HCEC 1CT (cell line): ENCODE results near the gene FAS.
"Not testable (repeated sequence)": the region's sequence is repeated elsewhere in the genome, so short reads cannot be mapped to it uniquely, and the experiment has no call there.

Experiments used
- DNase-seq: peaks from one replicate; pipeline ENCODE4 v3.0.0-alpha.2; 2017

FAS gene

DNA sequence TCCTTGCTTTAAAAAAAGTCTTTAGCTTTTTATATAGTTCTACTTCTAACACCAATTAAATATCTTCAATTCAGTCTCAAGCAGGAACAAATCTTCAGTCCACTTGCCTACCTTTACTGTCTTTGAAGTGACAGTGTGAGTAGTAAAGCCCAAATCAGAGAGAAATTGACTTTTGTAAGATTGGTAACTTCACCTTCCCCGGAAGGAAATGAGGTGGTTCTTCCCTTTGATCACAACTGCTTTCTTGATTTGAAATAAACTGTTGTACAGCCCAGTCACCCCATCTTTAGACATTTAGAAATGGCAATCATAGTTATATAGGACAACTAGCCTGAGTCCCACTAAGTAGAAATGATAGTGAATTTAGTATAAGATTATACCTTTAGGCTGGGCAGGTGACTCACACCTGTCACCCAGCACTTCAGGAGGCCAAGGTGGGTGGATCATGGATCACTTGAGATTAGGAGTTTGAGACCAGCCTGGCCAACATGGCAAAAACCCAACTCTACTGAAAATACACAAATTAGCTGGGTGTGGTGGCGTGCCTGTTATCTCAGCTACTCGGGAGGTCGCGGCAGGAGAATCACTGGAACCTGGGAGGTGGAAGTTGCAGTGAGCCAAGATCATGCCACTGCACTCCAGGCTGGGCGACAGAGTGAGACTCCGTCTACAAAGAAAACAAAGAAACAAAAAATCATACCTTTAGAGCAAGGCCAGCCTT is 4.7 kb downstream of the FAS start:
- no peak for DNase-seq

DNA sequence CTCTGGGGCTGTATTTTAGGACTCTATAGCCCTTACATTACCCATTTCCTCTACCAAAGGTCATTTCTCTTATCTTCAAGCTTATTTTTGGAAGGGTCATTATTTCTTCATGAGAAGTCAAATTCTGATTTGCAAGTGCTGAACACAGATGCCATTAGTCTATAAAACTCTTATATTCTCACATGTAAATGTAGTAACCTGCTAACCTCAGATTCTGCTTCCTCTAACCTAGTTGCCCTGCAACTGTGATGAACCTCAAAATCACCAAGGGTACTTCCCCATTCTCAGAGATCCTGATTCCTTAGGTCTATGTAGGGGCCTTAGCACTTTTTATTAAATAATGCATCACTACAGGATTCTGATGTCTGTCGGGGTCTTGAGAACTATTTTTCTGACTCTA is 6.3 kb downstream of the FAS start:
- no peak for DNase-seq

DNA sequence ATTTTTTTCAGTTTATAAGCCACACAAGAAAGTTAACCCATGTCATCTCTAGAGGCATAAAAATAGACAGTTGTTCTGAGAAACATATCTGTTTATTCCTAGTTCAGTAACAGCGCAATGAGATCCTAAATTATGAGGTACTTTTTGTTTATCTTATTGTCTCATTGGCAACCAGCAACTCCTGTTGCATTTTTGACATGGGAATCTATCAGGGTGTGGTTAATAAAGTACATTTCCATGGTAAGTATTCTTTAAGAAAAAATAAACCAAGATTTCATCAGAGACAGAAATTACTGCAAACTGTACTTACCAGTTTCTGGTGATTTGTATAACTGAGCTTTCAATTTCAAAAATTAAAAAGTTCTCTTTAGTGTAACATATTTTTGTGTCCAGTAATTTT is 9.0 kb downstream of the FAS start:
- peak; percentile 55 for DNase-seq

DNA sequence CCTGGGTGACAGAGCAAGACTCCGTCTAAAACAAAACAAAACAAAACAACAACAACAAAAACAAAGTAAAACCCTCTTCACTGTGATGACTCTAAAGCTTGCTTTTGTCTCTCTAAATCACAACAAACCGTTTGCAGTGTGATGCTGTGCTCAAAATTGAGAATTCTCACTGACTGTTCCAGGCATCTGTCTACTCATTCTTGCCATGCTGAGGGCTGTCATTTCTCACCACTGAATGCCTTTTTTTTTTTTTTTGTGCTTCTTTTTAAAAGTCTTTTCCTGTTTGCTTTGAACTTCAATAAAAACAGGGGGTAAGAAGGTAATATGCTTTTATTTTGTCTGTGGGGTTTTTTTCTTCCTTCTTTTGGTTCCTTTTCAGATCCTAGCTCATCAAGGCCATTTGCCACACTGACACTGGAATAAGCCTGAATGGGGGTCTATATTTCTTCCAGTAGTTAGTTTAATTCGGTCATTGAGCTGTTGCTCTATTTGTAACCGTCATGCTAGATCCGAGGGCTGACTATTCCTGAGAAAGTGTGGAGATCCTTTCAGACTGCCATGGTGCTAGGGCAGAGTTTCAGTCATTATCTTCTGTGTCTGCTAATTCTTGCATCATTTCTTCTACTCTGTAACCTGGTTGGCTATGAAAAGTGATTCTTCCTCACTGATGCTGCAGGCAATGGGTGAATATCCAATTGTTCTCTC is 10.6 kb downstream of the FAS start:
- DNase-seq, result no peak

DNA sequence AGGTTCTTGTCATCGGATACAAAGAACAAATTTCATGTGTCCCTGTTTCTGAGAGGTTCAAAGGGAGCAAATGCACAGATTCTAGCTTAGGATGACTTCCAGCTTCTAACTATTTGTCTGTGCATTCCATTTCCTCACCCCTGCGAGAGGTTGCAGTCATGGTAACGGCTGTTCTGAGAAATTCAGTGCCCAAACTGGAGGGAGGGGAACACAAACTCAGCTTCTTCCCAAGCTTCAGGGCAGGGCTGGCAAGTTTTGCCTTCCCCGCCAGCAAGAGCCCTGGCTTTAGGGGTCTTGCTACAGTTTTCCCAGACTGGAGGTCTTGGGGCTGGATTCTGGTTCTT is 11.1 kb downstream of the FAS start:
- no peak for DNase-seq

DNA sequence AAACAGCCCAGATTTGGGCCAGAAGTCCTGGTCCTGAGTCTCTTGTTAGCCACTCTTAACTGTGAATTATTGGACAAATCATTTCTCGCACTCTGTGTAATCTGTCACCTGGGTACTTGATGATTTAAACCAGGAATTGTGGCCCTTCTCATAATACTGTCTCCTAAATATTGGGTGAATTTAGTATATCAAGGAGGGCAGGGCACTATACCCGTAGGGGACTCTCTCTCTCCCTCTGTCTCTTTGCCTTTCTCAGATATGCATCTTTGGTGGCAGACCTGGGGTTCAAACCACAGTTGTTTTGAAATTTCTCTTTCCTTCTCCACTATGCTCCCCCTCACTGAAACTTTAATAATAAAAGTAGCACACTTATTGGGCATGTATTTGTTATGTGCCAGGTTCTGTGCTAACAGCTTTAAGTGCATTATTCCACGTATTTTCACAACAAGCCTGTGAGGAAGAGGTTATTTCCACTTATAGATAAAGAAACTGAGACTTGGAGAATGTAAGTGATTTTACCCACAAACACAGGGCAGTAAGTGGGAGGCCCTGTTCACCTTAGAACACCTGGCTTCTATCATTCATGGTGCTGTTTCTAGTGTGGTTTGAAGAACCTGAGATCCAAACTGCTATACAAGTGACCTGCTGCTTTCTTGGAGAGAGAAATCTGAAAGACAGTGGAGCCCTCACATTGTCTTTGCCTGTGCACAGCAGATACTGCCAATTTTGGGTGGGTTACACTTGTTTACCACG is 11.8 kb downstream of the FAS start:
- no peak for DNase-seq

DNA sequence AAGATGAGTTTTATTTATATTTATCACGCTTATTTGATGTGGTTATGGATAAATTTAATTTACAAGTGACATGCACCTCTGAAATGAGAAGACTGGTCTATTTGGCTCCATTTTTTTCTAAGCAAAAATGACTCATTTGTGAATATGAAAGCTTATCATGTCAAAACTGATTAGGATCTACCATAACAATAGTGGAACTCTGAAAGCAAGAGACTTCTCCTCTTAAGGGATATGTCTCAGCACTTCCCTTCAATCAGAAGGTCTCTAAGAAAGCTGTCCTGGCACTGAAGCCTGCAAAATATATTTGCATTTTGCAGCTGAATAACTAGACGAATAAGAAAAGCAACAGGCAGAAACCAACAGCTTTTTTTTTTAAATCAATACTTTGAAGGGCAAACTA is 12.7 kb downstream of the FAS start:
- no peak for DNase-seq

DNA sequence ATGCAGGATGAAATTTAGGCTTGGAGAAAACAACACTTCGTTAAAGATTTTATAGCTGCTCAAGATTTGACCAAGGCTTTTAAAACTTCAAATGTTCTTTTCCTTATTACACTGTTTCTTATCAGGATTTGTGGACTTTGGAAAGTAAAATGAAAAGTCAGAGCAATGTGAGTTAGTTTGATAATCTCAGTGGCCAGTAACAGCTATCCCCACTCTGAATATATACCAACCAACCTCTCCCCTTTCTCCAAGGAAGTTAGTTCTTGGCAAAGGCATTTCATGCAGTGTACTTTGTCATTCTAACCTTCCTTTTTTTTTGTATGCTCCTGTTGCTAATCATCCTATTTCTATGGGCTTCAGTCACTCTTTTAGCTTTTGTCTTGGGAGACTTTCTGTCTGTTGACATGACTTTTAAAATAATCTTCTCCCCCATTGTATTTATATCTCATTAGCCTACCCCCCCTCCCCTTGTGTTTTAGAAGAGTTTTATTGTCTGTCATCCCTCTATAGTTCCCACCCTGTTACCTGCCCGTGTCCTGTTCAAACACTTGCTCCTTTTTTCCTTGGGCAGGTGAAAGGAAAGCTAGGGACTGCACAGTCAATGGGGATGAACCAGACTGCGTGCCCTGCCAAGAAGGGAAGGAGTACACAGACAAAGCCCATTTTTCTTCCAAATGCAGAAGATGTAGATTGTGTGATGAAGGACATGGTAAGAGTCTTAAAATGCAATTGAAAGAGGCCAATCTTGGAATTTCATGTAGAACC is 16.7 kb downstream of the FAS start:
- no peak for DNase-seq

DNA sequence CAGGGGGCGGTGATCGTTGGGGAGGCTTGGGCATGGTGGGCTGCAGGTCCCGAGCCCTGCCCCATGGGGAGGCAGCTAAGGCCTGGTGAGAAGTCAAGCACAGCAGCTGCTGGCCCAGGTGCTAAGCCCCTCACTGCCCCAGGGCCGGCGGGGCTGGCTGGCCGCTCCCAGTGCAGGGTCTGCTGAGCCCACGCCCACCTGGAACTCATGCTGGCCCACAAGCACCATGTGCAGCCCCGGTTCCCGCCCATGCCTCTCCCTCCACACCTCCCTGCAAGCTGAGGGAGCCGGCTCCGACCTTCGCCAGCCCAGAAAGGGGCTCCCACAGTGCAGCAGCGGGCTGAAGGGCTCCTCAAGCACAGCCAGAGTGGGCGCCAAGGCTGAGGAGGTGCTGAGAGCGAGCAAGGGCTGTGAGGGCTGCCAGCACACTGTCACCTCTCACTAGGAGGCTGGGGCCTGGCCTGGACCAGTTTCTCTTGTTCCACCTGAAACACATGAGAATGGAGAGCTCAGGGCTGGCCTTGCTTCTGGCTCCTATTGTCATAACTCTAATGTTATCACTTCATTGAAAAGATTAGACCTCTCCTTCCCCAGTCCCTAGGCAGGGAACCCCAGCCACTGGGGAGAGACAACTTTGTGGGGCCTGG is 28.2 kb downstream of the FAS start:
- not testable (repeated sequence) for DNase-seq

DNA sequence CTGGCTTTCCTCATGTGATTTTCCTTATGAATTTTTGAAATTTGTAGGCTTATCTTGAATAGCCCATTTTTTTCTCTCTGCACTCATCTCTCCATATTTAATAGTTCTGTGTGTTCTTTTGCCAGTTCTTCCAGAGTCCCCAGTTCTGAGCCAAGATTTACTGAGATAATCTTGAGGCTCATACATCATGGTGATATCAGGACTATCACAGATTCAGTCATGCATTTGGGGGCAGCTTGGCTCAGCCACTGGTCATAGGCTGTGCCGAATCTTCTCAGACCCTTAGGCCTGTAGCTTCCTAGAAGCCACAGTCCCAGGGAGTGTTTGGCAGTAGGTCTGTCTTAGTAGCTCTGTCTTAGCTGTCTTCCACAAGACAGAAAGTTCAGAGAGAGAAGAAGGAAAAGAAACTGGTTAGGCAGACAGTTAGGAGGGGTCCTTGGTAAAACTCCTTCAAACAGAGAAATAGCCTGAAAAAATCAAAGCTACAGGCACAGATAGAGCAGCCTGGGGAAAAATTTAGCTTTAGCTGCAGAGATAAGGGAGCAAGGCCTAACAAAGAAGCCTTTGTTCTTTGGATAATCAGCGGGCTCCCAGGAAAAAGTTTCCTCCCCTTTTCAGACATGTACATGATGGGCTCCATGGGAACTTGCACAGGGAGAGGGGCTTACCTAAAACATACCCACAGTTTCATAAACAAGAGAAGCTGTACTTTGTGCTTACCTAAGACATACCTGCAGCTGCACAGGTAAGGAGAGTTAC is 29.1 kb downstream of the FAS start:
- no peak for DNase-seq

DNA sequence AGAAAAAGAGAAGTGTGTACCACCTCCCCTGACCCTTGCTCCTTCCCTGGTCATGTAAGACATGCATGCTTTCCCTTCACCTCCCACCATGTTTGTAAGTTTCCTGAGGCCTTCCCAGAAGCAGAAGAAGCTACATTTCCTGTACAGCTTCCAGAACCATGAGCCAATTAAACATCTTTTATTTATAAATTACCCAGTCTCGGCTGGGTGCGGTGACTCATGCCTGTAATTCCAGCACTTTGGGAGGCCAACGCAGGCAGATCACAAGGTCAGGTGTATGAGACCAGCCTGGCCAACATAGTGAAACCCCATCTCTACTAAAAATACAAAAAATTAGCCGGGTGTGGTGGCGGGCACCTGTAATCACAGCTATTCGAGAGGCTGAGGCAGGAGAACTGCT is 30.9 kb downstream of the FAS start:
- DNase-seq, result peak; percentile 43

DNA sequence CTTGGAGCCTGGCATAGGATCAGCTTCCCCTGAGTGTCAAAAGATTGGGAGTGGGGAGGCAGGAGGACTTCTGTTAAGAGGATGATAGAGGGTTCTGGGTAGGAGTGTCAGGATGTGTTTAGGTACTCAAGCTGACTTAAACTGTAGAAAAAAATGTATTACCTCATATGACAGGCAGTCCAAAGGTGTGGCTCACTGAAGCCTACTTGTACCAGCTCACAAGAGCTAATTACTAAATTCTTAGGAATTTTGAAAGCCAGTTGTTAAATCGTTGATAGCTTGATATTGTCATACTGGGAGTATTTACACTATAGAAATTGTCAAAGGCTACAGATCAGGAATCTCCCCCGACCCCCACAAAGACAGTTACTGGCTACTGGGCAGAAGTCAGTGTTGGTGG is 32.1 kb downstream of the FAS start:
- DNase-seq, result no peak

DNA sequence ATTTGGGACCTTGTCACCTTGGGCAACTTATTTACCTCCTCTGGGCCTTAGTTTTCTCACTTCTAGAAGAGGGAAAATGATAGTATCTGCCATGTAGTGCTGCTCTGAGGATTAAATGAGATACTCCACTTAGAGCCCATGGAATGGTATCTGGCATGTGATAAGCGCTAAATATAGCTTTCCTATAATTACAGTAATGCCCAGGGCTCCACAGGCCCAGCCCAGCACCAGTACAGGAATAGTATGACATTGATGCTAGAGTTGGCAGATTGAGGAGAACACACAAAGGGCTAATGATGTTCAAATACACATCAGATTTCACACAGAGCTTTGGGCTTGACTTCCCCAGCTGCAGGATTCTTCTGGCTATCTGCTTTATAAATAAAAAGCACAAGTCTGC is 34.9 kb downstream of the FAS start:
- no peak for DNase-seq

DNA sequence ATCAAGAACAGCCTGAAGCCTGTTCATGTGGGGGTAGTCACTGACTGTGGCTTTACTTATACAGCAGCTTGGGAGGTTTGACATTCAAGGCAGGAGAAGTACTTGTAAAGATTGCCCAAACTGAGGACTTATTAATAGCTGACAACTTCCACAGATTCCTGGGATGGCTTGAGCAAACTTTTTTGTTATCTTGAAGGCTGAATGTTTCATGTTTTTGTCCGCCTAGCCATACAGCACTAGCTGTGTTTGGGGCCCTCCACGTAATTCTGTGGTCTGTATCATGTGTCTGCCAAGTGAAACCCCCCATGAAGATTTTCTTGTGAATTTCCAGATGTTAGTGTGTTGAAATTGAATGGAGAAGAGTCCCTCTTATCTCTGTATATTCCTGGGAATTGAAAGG is 38.6 kb downstream of the FAS start:
- DNase-seq, result no peak

DNA sequence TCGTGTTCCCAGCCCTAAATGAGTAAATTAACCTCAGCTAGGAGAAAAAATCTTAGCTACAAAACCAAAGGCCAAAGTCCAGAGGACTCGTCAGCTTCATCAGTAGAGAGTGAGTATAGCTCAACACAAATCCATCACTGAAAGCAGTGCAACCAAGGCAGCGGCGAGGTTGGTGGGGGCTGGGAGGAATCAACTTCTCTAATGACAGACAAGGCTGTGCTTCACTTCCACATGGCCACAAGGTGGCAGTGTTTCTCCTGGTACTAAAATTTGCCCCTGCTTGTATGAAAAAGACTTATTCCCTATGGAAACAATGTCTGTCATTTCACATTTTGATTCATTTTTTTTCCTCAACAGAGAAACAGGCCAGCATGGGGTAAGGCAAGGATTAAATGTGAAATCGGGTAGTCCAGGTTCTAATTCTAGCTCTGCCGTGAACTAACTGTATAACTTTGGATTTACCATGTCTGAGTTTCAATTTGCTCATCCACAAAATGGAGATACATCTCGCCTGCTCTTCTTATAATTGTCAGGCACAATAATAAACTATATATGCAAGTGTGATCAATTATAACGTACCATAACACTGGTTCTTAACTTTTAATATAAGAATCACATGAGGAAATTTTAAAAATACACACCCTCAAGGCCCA is 39.3 kb downstream of the FAS start:
- DNase-seq, result peak; percentile 71

DNA sequence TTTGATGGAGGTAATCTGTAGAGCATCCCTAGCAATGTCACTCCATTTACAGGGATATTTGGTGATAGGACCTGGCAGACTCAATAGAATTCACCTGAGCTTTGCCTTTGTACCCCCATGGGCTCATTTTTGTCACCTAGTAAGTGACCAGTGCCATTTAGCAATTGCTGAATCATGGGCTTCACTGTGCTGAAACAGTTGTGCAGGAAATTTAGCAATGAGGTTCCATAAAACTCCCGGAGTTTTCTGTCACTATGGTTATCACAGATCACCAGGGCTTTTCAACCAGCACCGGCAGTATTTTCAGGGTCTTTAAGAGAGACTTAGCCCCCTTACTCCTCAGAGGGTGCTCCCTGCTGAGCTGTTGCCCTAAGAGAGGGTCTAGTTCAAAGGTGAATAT is 40.2 kb downstream of the FAS start:
- DNase-seq, result no peak

DNA sequence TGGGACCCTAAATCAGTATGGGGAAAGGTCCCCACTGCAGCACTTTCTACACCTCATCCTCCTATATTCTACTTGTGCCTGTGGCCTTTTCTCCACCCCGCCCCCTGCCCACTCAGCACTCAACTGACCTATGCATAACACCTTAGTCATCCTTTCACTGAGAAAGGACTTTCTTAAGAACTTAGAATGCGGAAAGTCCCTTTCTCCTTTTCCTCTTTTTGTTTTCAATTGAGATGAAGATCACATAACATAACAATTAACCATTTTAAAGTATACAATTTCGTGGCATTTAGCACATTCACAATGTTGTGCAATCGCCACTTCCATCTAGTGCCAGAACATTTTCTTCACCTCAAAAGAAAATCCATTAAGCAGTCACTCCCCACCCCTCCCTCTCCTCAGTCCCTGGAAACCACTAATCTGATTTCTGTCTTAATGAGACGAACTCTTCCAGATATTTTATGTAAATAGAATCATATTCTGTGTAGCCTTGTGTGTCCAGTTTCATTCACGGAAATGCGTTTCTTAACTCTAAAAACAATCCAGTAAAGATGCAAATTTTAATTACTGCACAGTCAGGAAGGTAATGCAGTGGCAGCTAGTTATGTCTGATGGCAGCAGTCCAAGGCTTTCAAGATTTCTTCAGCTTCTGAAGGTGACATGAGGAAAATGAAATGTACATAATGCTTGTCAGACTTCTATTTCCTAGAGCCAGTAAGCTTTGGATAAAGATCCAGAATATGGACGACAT is 41.7 kb downstream of the FAS start:
- peak; percentile 88 for DNase-seq

DNA sequence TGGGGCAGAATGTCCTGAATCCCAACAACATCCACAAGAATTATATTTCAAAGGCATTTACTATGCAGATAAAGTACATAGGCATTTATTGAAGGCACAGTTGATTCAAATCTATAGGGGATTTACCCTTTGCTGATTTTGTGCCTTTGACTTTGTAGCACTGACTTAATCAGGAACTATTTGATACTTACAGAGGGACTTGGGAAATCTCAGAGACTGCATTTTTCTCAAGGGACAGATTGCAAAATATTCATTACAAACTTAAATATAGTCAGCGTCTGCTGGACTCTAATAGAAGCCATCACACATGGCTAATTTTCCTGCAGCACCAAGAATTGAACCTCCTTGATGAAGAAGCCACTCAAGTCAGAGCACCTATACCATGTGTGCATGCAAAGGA is 44.9 kb downstream of the FAS start:
- no peak for DNase-seq

DNA sequence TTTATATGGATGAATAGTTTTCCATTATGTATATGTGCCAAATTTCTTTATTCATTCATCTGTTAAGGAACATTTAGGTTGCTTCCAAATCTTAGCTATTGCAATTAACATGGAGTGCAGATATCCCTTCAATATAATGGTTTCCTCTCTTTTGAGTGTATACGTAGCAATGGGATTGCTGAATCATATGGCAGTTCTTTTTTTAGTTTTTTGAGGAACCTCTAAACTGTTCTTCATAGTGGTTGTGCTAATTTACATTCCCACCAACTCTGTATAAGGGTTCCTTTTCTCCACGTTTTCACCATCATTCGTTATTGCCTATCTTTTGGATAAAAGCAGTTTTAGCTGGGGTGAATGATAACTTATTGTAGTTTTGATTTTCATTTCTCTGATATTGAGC is 46.5 kb downstream of the FAS start:
- no peak for DNase-seq

DNA sequence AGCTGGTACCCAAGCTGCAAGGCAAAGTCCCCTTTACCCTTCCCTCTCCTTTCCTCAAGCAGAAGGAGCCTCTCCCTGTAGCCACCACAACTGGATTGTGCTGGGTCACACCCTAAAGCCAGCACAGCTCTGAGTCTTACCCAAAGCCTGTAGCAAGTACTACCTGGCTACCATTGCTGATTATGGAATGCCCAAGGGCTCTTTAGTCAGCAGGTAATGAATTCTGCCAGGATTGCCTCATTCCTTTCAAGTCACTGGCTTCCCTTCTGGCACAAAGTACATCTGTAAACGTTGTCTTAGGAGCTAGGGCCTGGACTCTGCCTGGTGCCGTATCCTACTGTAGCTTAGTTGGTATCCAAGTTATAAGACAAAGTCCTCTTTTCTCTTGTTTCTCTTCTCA is 52.0 kb downstream of the FAS start:
- DNase-seq, result no peak

DNA sequence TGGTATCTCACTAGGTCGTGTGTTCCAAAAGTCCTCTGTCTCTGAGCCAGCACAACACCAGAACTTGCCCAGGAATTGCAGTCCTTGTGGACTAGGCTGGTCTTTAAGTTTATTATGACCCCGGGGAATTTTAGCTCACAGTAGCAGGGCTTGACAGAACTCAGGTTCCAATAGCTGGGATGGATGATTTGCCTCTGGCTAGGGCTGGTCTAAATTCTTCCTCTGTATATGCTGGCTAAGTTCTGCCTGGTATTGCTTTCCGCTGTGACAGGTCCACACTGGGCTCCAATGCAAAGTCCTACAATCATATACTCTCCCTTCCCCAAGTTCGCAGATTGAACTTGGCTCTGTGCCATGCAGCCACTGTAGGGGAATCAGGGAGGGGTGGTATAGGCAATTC is 52.5 kb downstream of the FAS start:
- DNase-seq, result no peak
